ENCODE data around the gene CPO.
A peak's percentile ranks its signal among the peaks of the same experiment; 100 is the strongest.

Gene CPO

GRCh38 chr2:206979365-206979764 lies 40.0 kb downstream of the CPO start:
- H3K4me1 Mint-ChIP-seq = peaks cover 45% of the 10 kb centered on the region
- TF ChIP-seq, protein P1, sequence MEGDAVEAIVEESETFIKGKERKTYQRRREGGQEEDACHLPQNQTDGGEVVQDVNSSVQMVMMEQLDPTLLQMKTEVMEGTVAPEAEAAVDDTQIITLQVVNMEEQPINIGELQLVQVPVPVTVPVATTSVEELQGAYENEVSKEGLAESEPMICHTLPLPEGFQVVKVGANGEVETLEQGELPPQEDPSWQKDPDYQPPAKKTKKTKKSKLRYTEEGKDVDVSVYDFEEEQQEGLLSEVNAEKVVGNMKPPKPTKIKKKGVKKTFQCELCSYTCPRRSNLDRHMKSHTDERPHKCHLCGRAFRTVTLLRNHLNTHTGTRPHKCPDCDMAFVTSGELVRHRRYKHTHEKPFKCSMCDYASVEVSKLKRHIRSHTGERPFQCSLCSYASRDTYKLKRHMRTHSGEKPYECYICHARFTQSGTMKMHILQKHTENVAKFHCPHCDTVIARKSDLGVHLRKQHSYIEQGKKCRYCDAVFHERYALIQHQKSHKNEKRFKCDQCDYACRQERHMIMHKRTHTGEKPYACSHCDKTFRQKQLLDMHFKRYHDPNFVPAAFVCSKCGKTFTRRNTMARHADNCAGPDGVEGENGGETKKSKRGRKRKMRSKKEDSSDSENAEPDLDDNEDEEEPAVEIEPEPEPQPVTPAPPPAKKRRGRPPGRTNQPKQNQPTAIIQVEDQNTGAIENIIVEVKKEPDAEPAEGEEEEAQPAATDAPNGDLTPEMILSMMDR (IDR thresholded peaks at IDR 0.05; ENCODE audit: unreplicated experiment in 3 of 3) = no peak
- peaks cover 3% of the 10 kb centered on the region for H3K9me3 Mint-ChIP-seq
- no peaks in the 10 kb centered on the region for H3K27me3 Mint-ChIP-seq (ENCODE audit: low read depth)
- no peaks in the 10 kb centered on the region for H3K36me3 Mint-ChIP-seq (ENCODE audit: low read depth)
- no peak overlapping the region for H3K27ac Mint-ChIP-seq
- H3K4me3 Mint-ChIP-seq = no peak overlapping the region

- TF ChIP-seq, protein P1 (IDR thresholded peaks at IDR 0.05; ENCODE audit: unreplicated experiment in 3 of 3) = no peak
- Mint-ChIP-seq H3K27ac (no peak overlapping the region), H3K9me3 (peaks cover 3% of the 10 kb centered on the region), H3K36me3 (ENCODE audit: low read depth) (no peaks in the 10 kb centered on the region), H3K4me3 (no peak overlapping the region), H3K27me3 (ENCODE audit: low read depth) (no peaks in the 10 kb centered on the region), H3K4me1 (peaks cover 40% of the 10 kb centered on the region)
Measured at GRCh38 chr2:206979922-206980321, 40.6 kb downstream of the CPO start.

- no peak overlapping the region for H3K4me3 Mint-ChIP-seq
- no peaks in the 10 kb centered on the region for H3K27me3 Mint-ChIP-seq (ENCODE audit: low read depth)
- no peaks in the 10 kb centered on the region for H3K36me3 Mint-ChIP-seq (ENCODE audit: low read depth)
- H3K9me3 Mint-ChIP-seq = peaks cover 1% of the 10 kb centered on the region
- TF ChIP-seq, protein P1 (IDR thresholded peaks at IDR 0.05; ENCODE audit: unreplicated experiment in 3 of 3) = no peak
- peaks cover 36% of the 10 kb centered on the region for H3K4me1 Mint-ChIP-seq
- no peak overlapping the region for H3K27ac Mint-ChIP-seq
Measured at GRCh38 chr2:206980413-206980812, 41.1 kb downstream of the CPO start.

DNA sequence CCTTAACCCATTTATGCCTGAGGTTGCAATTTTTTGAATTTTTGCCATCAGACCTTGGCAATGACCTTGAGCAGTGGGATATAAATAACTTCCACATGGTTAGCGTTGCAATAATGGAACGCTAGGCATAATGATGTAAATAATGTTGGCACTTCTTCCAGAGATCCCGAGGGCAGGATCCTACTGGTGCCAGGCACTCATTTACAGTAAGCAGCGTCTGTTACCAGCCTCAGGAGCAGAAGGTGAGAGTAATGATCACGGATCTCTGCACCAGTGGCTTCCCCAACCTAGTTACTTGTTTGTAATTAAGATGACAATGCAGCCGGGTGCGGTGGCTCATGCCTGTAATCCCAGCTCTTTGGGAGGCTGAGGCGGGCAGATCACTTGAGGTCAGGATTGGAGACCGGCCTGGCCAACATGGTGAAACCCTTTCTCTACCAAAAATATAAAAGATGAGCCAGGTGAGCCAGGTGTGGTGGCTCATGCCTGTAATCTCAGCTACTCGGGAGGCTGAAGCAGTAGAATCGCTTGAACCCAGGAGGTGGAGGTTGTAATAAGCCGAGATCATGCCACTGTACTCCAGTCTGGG lies 41.9 kb downstream of the CPO start:
- no peaks in the 10 kb centered on the region for H3K27me3 Mint-ChIP-seq (ENCODE audit: low read depth)
- no peaks in the 10 kb centered on the region for H3K9me3 Mint-ChIP-seq
- H3K4me1 Mint-ChIP-seq = peaks cover 33% of the 10 kb centered on the region
- no peaks in the 10 kb centered on the region for H3K36me3 Mint-ChIP-seq (ENCODE audit: low read depth)
- no peak overlapping the region for H3K27ac Mint-ChIP-seq
- TF ChIP-seq, protein P1 (IDR thresholded peaks at IDR 0.05; ENCODE audit: unreplicated experiment in 3 of 3) = no peak
- no peak overlapping the region for H3K4me3 Mint-ChIP-seq

GRCh38 chr2:206981739-206982340 lies 42.5 kb downstream of the CPO start:
- Mint-ChIP-seq H3K9me3 (no peaks in the 10 kb centered on the region), H3K27ac (peak overlapping the region in 2 of 3 experiments; percentile 58 to 71), H3K36me3 (ENCODE audit: low read depth) (no peaks in the 10 kb centered on the region), H3K4me3 (no peak overlapping the region), H3K27me3 (ENCODE audit: low read depth) (no peaks in the 10 kb centered on the region), H3K4me1 (peaks cover 33% of the 10 kb centered on the region)
- TF ChIP-seq, protein P1 (IDR thresholded peaks at IDR 0.05; ENCODE audit: unreplicated experiment in 3 of 3) = peak; percentile 83 to 91 (median 89)
